Epithelial cell of proximal tubule (primary cell): ENCODE data around the gene ARHGEF7. TPM values are rescaled to one million over a fixed set of nuclear protein-coding genes. Genes with fewer than 3 reads are reported as not detected.

Experiments used
- DNase-seq: peaks from one replicate; pipeline ENCODE4 v3.0.0-alpha.2; 2011; ENCODE audit warnings: low read depth
- H3K4me3 ChIP-seq: 2 replicates; pipeline ENCODE4 v1.5.1; 2011; ENCODE audit warnings: low read depth, mild to moderate bottlenecking, low read length
- CTCF ChIP-seq: conservative IDR thresholded peaks from 2 replicates; pipeline ENCODE4 v1.5.1; 2012; ENCODE audit warnings: low read depth, mild to moderate bottlenecking, low read length
- total RNA-seq: library from RNA; depleted of rRNA; stranded (reverse); fragments of >200 nt; gene quantifications from 2 replicates; pipeline ENCODE4 v1.2.3, GENCODE V29; 2015

ARHGEF7 gene
- total RNA-seq, 1 donor from 2014 or later = 21.9 TPM

GRCh38 chr13:111202156-111202621, 87.1 kb downstream of the ARHGEF7 start:
- TF ChIP-seq CTCF = no peak
- DNase-seq = no peak
- H3K4me3 ChIP-seq = no peak overlapping the region

GRCh38 chr13:111202745-111203144, 87.6 kb downstream of the ARHGEF7 start:
- no peak for TF ChIP-seq CTCF
- no peak overlapping the region for H3K4me3 ChIP-seq
- DNase-seq = no peak

- no peak for DNase-seq
- TF ChIP-seq CTCF = no peak
- no peak overlapping the region for H3K4me3 ChIP-seq
Measured at GRCh38 chr13:111203736-111204389, 88.8 kb downstream of the ARHGEF7 start.

GRCh38 chr13:111204438-111205177, 89.5 kb downstream of the ARHGEF7 start:
- TF ChIP-seq CTCF = no peak
- no peak overlapping the region for H3K4me3 ChIP-seq
- DNase-seq = no peak

- DNase-seq = no peak
- TF ChIP-seq CTCF = no peak
- no peak overlapping the region for H3K4me3 ChIP-seq
Measured at GRCh38 chr13:111206148-111206547, 91.0 kb downstream of the ARHGEF7 start.

GRCh38 chr13:111209613-111210012, 94.5 kb downstream of the ARHGEF7 start:
- TF ChIP-seq CTCF = no peak
- DNase-seq = no peak
- H3K4me3 ChIP-seq = no peak overlapping the region
